Adipocyte (in vitro differentiated cells): ENCODE measurements around the gene BCR.

Experiments
- DNase-seq: peaks from one replicate; pipeline ENCODE4 v3.0.0-alpha.2; 2015; ENCODE audit warnings: low read depth
- H3K27me3 ChIP-seq: replicated peaks from 2 replicates; pipeline ENCODE4 v1.7.0; 2013; ENCODE audit warnings: mild to moderate bottlenecking, low read length, moderate library complexity; ENCODE audit not compliant: control insufficient read depth, insufficient read depth
- H3K36me3 ChIP-seq: 2 replicates; pipeline ENCODE4 v1.7.0; 2013; ENCODE audit warnings: low read length, mild to moderate bottlenecking, moderate library complexity; ENCODE audit not compliant: control insufficient read depth, insufficient read depth, severe bottlenecking
- H3K4me1 ChIP-seq: 2 replicates; pipeline ENCODE4 v1.7.0; 2013; ENCODE audit warnings: mild to moderate bottlenecking, low read length, moderate library complexity; ENCODE audit not compliant: control insufficient read depth, insufficient read depth
- H3K4me3 ChIP-seq: 2 replicates; pipeline ENCODE4 v1.7.0; 2013; ENCODE audit warnings: mild to moderate bottlenecking, low read length, moderate library complexity
- H3K9ac ChIP-seq: 2 replicates; pipeline ENCODE4 v1.7.0; 2013; ENCODE audit warnings: mild to moderate bottlenecking, low read length, moderate library complexity
- H3K9me3 ChIP-seq: 2 replicates; pipeline ENCODE4 v1.7.0; 2013; ENCODE audit warnings: mild to moderate bottlenecking, low read length, moderate library complexity; ENCODE audit not compliant: control insufficient read depth

Gene BCR

GRCh38 chr22:23287136-23288095 lies 107.1 kb downstream of the BCR start:
- Histone ChIP-seq H3K4me3 (no peak overlapping the region), H3K36me3 (peaks cover 44% of the 10 kb centered on the region), H3K9me3 (no peaks in the 10 kb centered on the region), H3K9ac (no peak overlapping the region), H3K27me3 (no peaks in the 10 kb centered on the region), H3K4me1 (peaks cover 24% of the 10 kb centered on the region)
- no peak for DNase-seq

GRCh38 chr22:23288301-23289129 lies 108.2 kb downstream of the BCR start:
- Histone ChIP-seq H3K9ac (no peak overlapping the region), H3K9me3 (no peaks in the 10 kb centered on the region), H3K4me1 (peaks cover 13% of the 10 kb centered on the region), H3K4me3 (no peak overlapping the region), H3K27me3 (no peaks in the 10 kb centered on the region), H3K36me3 (peaks cover 55% of the 10 kb centered on the region)
- DNase-seq, result no peak

- Histone ChIP-seq H3K9me3 (no peaks in the 10 kb centered on the region), H3K9ac (no peak overlapping the region), H3K27me3 (no peaks in the 10 kb centered on the region), H3K4me1 (peaks cover 8% of the 10 kb centered on the region), H3K36me3 (peaks cover 61% of the 10 kb centered on the region), H3K4me3 (no peak overlapping the region)
- DNase-seq, result no peak
Measured at GRCh38 chr22:23289130-23289503, 108.8 kb downstream of the BCR start.

- peak; percentile 64 for DNase-seq
- Histone ChIP-seq H3K4me3 (no peak overlapping the region), H3K9ac (no peak overlapping the region), H3K4me1 (peaks cover 8% of the 10 kb centered on the region), H3K9me3 (no peaks in the 10 kb centered on the region), H3K27me3 (no peaks in the 10 kb centered on the region), H3K36me3 (peaks cover 64% of the 10 kb centered on the region)
Measured at GRCh38 chr22:23289851-23290724, 109.8 kb downstream of the BCR start.

GRCh38 chr22:23291806-23292452 lies 111.6 kb downstream of the BCR start:
- no peak overlapping the region for H3K9ac ChIP-seq
- peaks cover 69% of the 10 kb centered on the region for H3K36me3 ChIP-seq
- H3K4me1 ChIP-seq, result peaks cover 8% of the 10 kb centered on the region
- no peaks in the 10 kb centered on the region for H3K9me3 ChIP-seq
- H3K27me3 ChIP-seq, result no peaks in the 10 kb centered on the region
- no peak overlapping the region for H3K4me3 ChIP-seq
- no peak for DNase-seq

- H3K9ac ChIP-seq, result no peak overlapping the region
- no peak for DNase-seq
- H3K9me3 ChIP-seq, result no peaks in the 10 kb centered on the region
- H3K36me3 ChIP-seq, result peaks cover 67% of the 10 kb centered on the region
- peaks cover 8% of the 10 kb centered on the region for H3K4me1 ChIP-seq
- H3K27me3 ChIP-seq, result no peaks in the 10 kb centered on the region
- no peak overlapping the region for H3K4me3 ChIP-seq
Measured at GRCh38 chr22:23292453-23293350, 112.4 kb downstream of the BCR start.

- no peak for DNase-seq
- Histone ChIP-seq H3K4me3 (no peak overlapping the region), H3K27me3 (no peaks in the 10 kb centered on the region), H3K9me3 (no peaks in the 10 kb centered on the region), H3K4me1 (peaks cover 8% of the 10 kb centered on the region), H3K9ac (no peak overlapping the region), H3K36me3 (peaks cover 63% of the 10 kb centered on the region)
Measured at GRCh38 chr22:23293720-23294119, 113.4 kb downstream of the BCR start.

- H3K4me1 ChIP-seq, result peaks cover 8% of the 10 kb centered on the region
- no peaks in the 10 kb centered on the region for H3K9me3 ChIP-seq
- no peak overlapping the region for H3K9ac ChIP-seq
- H3K4me3 ChIP-seq, result no peak overlapping the region
- no peaks in the 10 kb centered on the region for H3K27me3 ChIP-seq
- no peak for DNase-seq
- H3K36me3 ChIP-seq, result peaks cover 61% of the 10 kb centered on the region
Measured at GRCh38 chr22:23294221-23294620, 113.9 kb downstream of the BCR start.

GRCh38 chr22:23300476-23300875 lies 120.2 kb downstream of the BCR start:
- H3K9me3 ChIP-seq, result no peaks in the 10 kb centered on the region
- no peak for DNase-seq
- no peaks in the 10 kb centered on the region for H3K4me1 ChIP-seq
- H3K36me3 ChIP-seq, result peaks cover 47% of the 10 kb centered on the region
- no peak overlapping the region for H3K9ac ChIP-seq
- H3K27me3 ChIP-seq, result no peaks in the 10 kb centered on the region
- no peak overlapping the region for H3K4me3 ChIP-seq

GRCh38 chr22:23301591-23301990 lies 121.3 kb downstream of the BCR start:
- H3K4me1 ChIP-seq, result no peaks in the 10 kb centered on the region
- H3K36me3 ChIP-seq, result peaks cover 38% of the 10 kb centered on the region
- no peaks in the 10 kb centered on the region for H3K27me3 ChIP-seq
- no peak for DNase-seq
- no peaks in the 10 kb centered on the region for H3K9me3 ChIP-seq
- H3K4me3 ChIP-seq, result no peak overlapping the region
- no peak overlapping the region for H3K9ac ChIP-seq
